ENCODE measurements around the gene ENPP7.
"Not testable (repeated sequence)": the region's sequence is repeated elsewhere in the genome, so short reads cannot be mapped to it uniquely, and the experiment has no call there.

ENPP7 gene

DNA sequence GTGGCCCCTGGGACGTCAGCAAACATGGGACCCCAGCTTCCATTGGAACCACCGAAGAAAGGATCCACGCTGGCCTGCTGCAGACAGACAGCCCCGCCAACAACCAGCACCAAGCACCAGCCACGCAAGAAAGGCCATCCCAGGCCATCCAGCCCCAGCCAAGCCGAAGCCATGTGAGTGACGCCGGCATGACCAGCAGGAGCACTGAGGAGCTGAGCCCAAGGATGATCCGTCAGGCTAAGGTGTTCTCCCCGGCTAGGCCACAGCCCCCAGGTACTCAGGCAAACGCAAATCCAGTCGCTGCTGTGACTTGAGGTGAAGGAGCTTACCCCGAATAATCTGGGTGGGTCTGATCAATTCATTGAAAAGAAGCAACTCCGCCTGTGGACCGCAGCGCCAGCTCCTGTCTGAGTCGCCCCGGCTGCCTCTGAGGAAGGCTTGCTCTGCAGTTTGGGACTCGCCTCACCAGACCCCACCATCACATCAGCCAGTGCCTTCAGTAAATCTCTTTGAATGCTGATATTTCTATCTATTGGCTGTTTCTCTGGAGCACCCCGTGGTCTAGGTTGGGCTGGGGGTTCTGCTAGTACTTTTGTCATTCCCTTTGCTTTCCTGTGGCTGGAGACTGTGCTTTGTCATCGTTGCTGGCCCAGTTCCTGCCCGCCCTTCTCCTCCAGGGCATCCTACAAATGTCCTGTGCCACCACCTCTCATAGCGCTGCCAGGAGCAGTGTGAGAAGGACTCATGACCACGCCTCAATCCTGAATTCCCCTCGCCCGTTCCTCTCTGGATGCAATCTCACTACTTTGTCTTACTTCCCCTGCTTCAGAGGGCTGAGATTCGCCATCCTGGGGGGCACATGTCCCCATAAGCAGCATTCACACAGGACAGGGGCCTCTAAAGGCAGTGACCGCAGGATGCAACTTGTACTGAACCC lies 39.1 kb downstream of the ENPP7 start:
- ChIA-PET CTCF (no interaction called here), POLR2A (interaction anchor here (0.8 kb wide), 1 partner anchor 9 kb away, joined by 3 read pairs; no protein-coding TSS in a partner anchor)
- DNase-seq (ENCODE audit: extremely low spot score), result no peak
- TF ChIP-seq TARDBP (IDR thresholded peaks at IDR 0.05) (no peak), ZNF384 (IDR thresholded peaks at IDR 0.05) (no peak), ARNT (IDR thresholded peaks at IDR 0.05) (no peak), BHLHE40 (IDR thresholded peaks at IDR 0.05; ENCODE audit: borderline replicate concordance) (no peak), FOXK2 (IDR thresholded peaks at IDR 0.05) (no peak), SUZ12 (IDR thresholded peaks at IDR 0.05) (no peak), L3MBTL2 (conservative IDR thresholded peaks at IDR 0.05) (no peak), HDGF (IDR thresholded peaks at IDR 0.05; ENCODE audit: borderline replicate concordance) (no peak), NFRKB (IDR thresholded peaks at IDR 0.05) (no peak), FOXM1 (IDR thresholded peaks at IDR 0.05; ENCODE audit: borderline replicate concordance) (no peak), LEF1 (IDR thresholded peaks at IDR 0.05; ENCODE audit: borderline replicate concordance) (no peak), FOXA1 (IDR thresholded peaks at IDR 0.05) (no peak)

DNA sequence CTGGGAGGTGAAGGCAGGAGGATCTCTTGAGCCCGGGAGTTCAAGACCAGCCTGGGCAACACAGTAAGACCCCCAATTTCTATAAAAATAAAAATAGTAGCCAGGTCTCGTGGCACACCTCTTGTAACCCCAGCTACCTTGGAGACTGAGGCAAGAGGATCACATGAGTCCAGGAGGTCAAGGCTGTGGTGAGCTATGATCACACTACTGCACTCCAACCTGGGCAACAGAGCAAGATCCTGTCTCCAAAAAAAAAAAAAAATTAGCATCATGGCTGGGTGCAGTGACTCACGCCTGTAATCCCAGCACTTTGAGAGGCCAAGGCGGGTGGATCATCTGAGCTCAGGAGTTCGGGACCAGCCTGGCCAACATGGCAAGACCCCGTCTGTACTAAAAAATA lies 40.5 kb downstream of the ENPP7 start:
- ChIA-PET CTCF (no interaction called here), POLR2A (interaction anchor here (1.3 kb wide), 1 partner anchor 13 kb away, joined by 3 read pairs; no protein-coding TSS in a partner anchor)
- no peak for DNase-seq (ENCODE audit: extremely low spot score)
- TF ChIP-seq PKNOX1 (IDR thresholded peaks at IDR 0.05) (no peak), ZNF384 (IDR thresholded peaks at IDR 0.05) (0 out of 2 replicates have a peak, but pooled peaks have one; percentile 12), SUZ12 (IDR thresholded peaks at IDR 0.05) (no peak), BHLHE40 (IDR thresholded peaks at IDR 0.05; ENCODE audit: borderline replicate concordance) (no peak), ARNT (IDR thresholded peaks at IDR 0.05) (no peak), ELF4 (IDR thresholded peaks at IDR 0.05) (no peak), LEF1 (IDR thresholded peaks at IDR 0.05; ENCODE audit: borderline replicate concordance) (no peak)

DNA sequence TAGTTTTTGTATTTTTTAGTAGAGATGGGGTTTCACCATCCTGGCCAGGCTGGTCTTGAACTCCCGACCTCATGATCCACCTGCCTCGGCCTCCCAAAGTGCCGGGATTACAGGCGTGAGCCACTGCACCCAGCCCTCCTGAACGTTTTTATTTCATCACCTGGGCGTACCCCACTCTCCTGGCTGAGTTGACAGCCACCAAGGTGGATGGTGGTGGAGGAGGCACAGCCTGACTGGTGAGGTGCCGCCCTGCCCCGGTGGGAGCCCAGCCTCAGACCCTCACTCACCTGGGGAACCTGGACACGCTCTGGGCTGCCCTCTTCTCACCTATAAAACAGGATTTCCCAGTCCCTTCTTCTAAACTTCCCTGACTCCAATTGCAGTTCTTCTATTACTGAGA lies 42.0 kb downstream of the ENPP7 start:
- POLR2A ChIA-PET; DNase-seq (ENCODE audit: extremely low spot score): not testable (repeated sequence)
- CTCF ChIA-PET, result interaction anchor here (1.1 kb wide), 1 partner anchor 27 kb away, joined by 3 read pairs; no protein-coding TSS in a partner anchor

DNA sequence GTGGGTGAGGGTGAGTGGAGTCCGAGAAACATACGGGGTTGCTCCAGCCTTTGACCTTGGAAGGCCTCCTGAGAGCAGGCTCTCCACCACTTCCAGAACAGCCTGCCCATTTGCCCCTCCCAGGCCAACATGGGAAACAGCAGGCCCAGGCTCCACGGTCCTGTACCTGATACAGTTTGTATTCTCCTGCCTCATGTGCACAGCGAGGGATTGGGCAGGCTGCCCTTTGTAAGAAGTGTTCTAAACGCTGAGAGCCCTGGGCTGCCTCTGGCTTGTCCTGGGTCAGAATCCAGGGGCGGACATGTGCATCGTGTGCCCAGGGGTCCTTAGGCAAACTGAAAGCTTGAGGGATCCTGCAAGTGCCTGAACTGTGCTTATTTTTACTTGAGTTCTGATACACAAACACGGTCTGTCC lies 43.8 kb downstream of the ENPP7 start:
- CTCF ChIA-PET, result interaction anchor here (0.8 to 2.2 kb wide), 4 partner anchors 29 to 70 kb away, joined by 3 to 9 read pairs (median 4); no protein-coding TSS in a partner anchor
- TF ChIP-seq ARNT (IDR thresholded peaks at IDR 0.05) (no peak), BHLHE40 (IDR thresholded peaks at IDR 0.05; ENCODE audit: borderline replicate concordance) (no peak)
- POLR2A ChIA-PET, result interaction anchor here (1.1 to 1.2 kb wide), 3 partner anchors 15 to 25 kb away, joined by 3 to 4 read pairs (median 3); partner anchors contain the start of gene CBX8
- DNase-seq (ENCODE audit: extremely low spot score), result no peak

- DNase-seq (ENCODE audit: extremely low spot score), result no peak
- TF ChIP-seq CTBP1 (IDR thresholded peaks at IDR 0.05; ENCODE audit: borderline replicate concordance) (no peak), TARDBP (IDR thresholded peaks at IDR 0.05) (no peak), L3MBTL2 (conservative IDR thresholded peaks at IDR 0.05) (no peak), ELF4 (IDR thresholded peaks at IDR 0.05) (no peak)
- ChIA-PET CTCF (interaction anchor here (1.2 to 2.3 kb wide), 4 partner anchors 14 to 34 kb away, joined by 4 to 9 read pairs (median 5); no protein-coding TSS in a partner anchor), POLR2A (interaction anchor here (0.7 to 1.3 kb wide), 5 partner anchors 13 to 217 kb away, joined by 3 to 4 read pairs (median 4); partner anchors contain the start of gene CBX8)
Observed at GRCh38 chr17:79775632-79776031, 44.9 kb downstream of the ENPP7 start.

- DNase-seq (ENCODE audit: extremely low spot score), result no peak
- CTCF ChIA-PET, result interaction anchor here (0.7 to 2.3 kb wide), 6 partner anchors 13 to 59 kb away, joined by 3 to 6 read pairs (median 4); no protein-coding TSS in a partner anchor
- POLR2A ChIA-PET, result interaction anchor here (0.7 to 3.0 kb wide), 10 partner anchors 9 to 217 kb away, joined by 3 to 13 read pairs (median 4); partner anchors contain the start of gene CBX8
- 0 out of 2 replicates have a peak, but pooled peaks have one; percentile 5 for TF ChIP-seq ARNT (IDR thresholded peaks at IDR 0.05)
- TF ChIP-seq FOXA1 (IDR thresholded peaks at IDR 0.05), result no peak
- TF ChIP-seq LEF1 (IDR thresholded peaks at IDR 0.05; ENCODE audit: borderline replicate concordance), result no peak
Observed at GRCh38 chr17:79776376-79777119, 45.8 kb downstream of the ENPP7 start.

GRCh38 chr17:79777120-79777893 lies 46.6 kb downstream of the ENPP7 start:
- no peak for DNase-seq (ENCODE audit: extremely low spot score)
- ChIA-PET CTCF (interaction anchor here (0.7 to 2.3 kb wide), 5 partner anchors 12 to 58 kb away, joined by 3 to 8 read pairs (median 5); no protein-coding TSS in a partner anchor), POLR2A (interaction anchor here (0.7 to 3.0 kb wide), 13 partner anchors 9 to 216 kb away, joined by 3 to 13 read pairs (median 4); partner anchors contain the start of genes CBX4 and CBX8)
- TF ChIP-seq SUZ12 (IDR thresholded peaks at IDR 0.05) (no peak), FOXM1 (IDR thresholded peaks at IDR 0.05; ENCODE audit: borderline replicate concordance) (peak; percentile 45; the same call in 1 of the 2 replicates), L3MBTL2 (conservative IDR thresholded peaks at IDR 0.05) (peak; percentile 88)
